Activated CD4-positive, CD25-positive, alpha-beta regulatory T cell treated with anti-CD3 and anti-CD28 coated beads, Interleukin-2, amount 50 U/mL, for 16 hours (primary cell): Measurements from ENCODE around the gene SRRM1.
"Not testable (repeated sequence)": the region's sequence is repeated elsewhere in the genome, so short reads cannot be mapped to it uniquely, and the experiment has no call there.

Experiments
- DNase-seq: peaks from one replicate; pipeline ENCODE4 v3.0.0-alpha.2; 2020; ENCODE audit warnings: low read depth, low spot score

Gene SRRM1

GRCh38 chr1:24693827-24694379 lies 50.8 kb downstream of the SRRM1 start:
- no peak for DNase-seq

GRCh38 chr1:24694380-24694843 lies 51.3 kb downstream of the SRRM1 start:
- DNase-seq, result no peak

DNA sequence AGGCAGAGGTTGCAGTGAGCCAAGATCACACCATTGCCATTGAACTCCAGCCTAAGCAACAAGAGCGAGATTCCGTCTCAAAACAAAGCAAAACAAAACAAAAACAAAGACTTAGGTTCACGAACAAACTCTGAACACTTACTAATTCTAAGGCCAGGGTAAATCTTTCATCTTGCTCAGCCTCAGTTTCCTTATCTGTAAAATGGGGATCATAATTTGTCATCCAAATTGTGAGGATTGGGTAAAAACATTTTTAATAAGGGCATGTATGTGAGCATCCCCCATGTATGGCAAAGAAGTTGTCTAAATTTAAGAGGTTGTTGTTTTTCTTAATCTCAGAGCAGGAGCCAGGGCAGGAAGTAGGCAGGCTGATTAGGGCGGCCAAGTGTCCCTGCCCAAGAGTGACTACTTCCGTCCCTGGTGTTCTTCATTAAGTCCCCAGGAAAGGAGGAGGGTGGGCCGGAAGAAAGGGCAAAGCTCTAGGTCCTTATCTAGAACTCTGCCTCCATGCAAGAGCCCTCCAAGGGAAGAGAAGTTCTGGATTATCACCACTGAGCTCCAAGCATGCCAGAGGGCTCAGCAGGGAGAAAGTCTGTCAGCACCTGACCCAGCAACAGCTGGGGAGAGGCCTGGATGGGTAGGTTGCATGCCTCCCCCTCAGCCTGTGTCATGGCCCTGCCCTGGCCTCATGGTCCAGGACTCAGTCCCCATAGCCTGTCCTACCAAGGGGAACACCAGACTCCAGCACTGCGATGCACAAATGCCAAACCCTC lies 52.3 kb downstream of the SRRM1 start:
- DNase-seq, result no peak

GRCh38 chr1:24696041-24696755 lies 53.1 kb downstream of the SRRM1 start:
- DNase-seq, result no peak

GRCh38 chr1:24696756-24697330 lies 53.7 kb downstream of the SRRM1 start:
- no peak for DNase-seq

GRCh38 chr1:24697453-24698001 lies 54.4 kb downstream of the SRRM1 start:
- not testable (repeated sequence) for DNase-seq

DNA sequence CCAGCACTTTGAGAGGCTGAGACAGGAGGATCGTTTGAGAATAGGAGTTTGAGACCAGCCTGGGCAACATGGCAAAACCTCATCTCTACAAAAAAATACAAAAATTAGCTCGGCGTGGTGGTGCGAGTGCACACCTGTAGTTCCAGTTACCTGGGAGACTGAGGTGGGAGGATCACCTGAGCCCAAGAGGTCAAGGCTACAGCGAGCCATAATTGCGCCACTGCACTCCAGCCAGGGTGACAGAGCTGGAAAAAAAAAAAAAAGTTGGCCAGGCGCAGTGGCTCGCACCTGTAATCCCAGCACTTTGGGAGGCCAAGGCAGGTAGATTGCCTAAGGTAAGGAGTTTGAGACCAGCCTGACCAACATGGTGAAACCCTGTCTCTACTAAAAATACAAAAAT lies 55.2 kb downstream of the SRRM1 start:
- not testable (repeated sequence) for DNase-seq

DNA sequence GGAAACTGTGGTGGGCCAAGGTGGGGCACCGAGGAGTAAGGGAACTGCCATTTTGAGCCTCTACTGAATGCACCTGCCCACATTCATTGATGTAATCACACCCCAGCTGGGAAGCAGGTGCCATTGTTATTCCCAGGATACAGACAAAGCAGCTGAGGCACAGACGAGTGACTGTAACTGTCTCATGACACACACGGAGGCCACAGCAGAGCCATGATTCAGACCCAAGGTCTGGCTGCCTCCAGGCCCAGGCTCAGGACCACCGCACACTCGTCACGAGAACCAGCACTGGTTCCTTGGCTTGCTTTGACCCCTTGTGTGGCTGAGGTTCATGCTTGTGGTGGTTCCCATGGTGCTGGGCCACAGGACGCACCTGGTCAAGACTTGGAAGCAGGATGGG lies 56.5 kb downstream of the SRRM1 start:
- no peak for DNase-seq

- no peak for DNase-seq
Measured at GRCh38 chr1:24702511-24703293, 59.6 kb downstream of the SRRM1 start.

DNA sequence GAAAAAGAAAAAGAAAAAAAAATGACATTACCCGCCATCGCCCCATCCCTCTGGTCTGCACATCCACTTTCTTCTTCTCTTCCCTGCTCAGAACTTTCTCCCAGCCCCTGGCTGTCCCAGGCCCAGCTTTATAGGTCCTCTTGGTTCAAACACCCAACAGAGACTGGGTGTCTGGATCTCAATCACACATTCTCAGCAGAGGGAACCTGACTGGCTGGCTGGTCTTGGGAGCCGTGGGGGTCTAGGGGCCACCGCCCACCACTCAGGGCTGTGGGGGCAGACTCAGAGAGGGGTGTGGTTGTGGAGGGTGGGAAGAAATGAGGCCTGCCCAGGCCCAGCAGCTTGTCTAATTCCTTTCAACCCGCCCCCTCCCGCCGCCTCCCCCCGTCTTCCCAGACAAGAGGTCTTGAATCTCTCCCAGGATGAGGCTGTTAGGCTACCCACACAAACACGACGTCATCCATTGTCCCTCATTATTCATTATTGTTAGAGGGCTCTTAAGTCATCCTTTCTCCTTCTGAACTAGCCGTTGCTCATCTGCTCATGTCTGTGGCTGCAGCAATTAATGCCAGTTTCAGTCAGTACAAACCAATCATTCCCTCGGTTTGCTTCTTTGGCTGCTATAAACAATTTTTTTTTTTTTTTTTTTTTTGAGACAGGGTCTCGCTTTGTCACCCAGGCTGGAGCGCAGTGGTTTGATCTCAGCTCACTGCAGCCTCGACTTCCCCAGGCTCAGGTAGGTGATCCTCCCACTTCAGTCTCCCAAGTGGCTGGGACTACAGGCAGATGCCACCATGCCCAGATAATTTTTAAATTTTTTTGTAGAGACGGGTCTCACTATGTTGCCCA lies 61.5 kb downstream of the SRRM1 start:
- no peak for DNase-seq

DNA sequence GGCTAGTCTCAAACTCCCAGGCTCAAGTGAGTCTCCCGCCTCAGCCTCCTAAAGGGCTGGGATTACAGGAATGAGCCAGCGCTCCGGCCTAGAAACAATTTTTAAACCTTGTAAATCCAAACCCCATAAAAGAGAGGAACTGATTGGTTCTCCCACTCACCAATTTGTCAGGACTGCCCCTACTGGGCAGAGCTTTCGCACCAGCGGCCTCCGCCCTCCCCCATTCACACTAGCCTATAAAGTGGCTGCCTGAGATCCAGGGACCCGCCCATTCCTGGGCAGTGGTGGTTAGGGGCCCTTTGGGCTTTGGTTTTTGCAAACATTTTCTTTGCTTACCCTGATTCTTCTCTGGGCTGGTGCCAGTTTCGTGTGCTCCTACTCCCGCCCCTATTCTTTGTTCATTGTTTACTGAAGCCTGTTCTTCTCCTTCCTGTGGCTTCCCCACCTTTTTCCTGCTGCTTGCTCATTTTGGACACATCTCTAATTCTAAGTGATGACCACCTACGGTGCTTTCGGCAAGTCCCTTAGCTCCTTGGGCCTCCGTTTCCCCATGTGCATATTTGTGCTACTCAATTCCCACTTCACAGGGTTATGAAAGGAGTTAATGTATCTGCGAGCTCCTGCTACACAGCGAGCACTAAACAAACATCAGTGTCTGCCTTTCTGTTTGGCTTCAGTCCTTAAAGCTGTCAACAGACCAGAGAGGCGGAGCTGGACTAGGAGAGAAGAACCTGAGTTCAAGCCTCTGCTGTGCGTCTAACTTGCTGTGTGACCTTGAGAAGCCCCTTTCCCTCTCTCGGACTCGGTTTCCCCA lies 62.4 kb downstream of the SRRM1 start:
- DNase-seq, result no peak

DNA sequence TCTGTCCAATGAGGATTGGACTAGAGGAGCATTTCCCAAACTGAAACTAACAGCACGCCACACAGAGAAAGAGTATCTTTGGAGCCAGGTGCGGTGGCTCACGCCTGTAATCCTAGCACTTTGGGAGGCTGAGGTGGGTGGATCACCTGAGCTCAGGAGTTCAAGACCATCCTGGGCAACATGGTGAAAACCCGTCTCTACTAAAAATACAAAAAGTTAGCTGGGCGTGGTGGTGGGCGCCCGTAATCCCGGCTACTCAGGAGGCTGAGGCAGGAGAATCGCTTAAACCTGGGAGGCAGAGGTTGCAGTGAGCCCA lies 62.9 kb downstream of the SRRM1 start:
- DNase-seq, result not testable (repeated sequence)

- no peak for DNase-seq
Measured at GRCh38 chr1:24707687-24708086, 64.6 kb downstream of the SRRM1 start.

DNA sequence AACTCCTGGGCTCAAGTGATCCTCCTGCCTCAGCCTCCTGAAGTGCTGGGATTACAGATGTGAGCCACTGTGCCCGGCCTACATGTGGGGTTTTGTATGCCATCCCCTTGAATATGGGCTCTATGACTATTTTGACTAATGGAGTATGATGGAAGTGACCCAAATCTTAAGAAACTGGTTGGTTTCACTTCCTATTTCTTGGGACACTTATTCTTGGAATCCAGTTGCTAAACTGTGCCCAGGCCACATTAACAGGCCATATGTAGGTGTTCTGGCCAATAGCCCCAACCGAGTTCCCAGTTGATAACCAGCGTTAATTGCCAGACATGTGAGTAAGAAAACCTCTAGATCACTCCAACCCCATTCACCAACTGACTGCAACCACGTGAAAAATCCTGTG lies 65.8 kb downstream of the SRRM1 start:
- no peak for DNase-seq

DNA sequence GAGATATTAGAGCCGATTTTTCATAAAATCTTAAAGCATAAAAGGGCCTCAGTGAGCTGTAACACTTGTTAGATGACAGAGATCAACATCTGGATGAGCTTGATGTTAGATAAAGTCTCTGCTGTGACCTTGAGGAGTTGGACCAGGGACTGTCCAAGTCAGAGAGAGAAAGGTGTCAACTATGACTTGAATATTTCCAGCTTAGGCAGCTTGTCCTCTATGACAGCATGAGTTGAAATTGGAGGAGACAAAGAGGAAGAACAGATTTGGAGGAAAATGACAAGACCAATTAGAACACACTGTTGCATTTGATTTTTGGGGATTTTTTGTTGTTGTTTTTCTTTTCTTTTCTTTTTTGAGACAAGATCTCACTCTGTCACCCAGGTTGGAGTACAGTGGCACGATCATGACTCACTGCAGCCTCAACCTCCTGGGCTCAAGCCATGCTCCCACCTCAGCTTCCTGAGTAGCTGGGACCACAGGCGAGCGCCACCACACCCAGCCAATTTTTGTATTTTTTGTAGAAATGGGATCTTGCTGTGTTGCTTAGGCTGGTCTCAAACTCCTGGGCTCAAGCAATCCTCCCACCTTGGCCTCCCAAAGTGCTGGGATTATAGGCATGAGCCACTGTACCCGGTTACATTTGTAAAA lies 66.8 kb downstream of the SRRM1 start:
- no peak for DNase-seq

DNA sequence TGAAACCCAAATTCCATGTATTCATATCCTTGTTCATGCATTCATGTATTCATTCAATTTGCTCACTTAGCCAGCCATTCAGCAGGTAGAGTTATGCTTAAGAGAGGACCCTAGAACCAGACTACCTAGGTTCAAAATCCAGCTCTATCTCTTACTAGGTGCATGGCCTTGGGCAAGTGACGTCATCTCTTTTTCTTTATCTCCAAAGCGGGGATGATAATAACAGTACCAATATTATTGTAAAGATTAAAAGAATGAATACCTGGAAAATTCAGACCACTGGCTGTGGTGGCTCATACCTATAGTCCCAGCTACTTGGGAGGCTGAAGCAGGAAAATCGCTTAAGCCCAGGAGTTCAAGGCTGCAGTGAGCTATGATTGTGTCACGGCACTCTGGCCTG lies 68.2 kb downstream of the SRRM1 start:
- DNase-seq, result no peak

- no peak for DNase-seq
Measured at GRCh38 chr1:24713176-24713575, 70.1 kb downstream of the SRRM1 start.

- DNase-seq, result no peak
Measured at GRCh38 chr1:24713736-24714135, 70.6 kb downstream of the SRRM1 start.

- no peak for DNase-seq
Measured at GRCh38 chr1:24714859-24715520, 71.9 kb downstream of the SRRM1 start.
